GM18873 (cell line): ENCODE results near the gene FAM210A.

ENCODE experiments used
- ATAC-seq: cut with Tn5 transposase; IDR thresholded peaks from one replicate; pipeline ENCODE4 v1.9.1; 2021; ENCODE audit warnings: mild to moderate bottlenecking, moderate library complexity, moderate number of reproducible peaks; ENCODE audit not compliant: unreplicated experiment, low FRiP score

The FAM210A gene

GRCh38 chr18:13649397-13650390, 76.7 kb downstream of the FAM210A start:
- ATAC-seq: no peak

DNA sequence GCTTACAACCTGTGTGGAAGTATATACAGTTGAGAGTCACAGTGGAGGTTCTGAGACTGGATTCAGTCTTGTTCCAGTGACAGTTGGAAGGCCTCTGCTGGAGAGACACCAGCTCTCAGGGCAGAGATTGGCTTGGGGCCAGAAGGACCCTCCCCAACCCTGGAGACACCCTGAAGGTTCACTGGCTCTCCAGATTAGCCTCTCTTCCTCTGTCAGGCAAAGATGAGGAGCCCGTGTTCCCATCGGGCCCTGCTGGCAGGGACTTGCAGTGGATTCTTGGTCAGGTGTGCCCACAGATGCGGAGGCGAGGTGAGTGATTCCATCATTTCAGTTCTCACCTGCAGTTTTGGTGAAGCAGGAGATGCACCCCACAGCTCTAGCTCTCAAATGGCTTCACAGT, 78.6 kb downstream of the FAM210A start:
- no peak for ATAC-seq

DNA sequence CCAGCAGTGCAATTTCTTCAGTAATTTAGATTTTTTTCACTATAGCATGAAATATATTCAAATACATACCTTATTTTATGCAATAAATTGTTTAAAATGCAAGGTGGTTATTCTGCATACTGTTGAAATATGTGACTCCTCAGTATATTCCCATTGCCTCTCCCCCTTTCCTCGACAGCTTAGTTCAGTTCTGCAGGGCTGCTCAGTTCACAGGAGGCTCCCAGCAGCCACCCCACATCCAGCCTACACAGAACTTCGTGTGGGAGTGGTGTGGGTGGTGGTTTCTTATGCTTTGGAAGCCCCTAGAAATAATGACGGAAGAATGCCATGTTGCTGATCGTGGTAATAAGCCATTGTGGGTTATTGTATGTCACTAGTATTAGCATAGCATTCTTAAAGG, 79.7 kb downstream of the FAM210A start:
- no peak for ATAC-seq

- ATAC-seq: no peak
Observed at GRCh38 chr18:13645093-13645492, 81.3 kb downstream of the FAM210A start.

DNA sequence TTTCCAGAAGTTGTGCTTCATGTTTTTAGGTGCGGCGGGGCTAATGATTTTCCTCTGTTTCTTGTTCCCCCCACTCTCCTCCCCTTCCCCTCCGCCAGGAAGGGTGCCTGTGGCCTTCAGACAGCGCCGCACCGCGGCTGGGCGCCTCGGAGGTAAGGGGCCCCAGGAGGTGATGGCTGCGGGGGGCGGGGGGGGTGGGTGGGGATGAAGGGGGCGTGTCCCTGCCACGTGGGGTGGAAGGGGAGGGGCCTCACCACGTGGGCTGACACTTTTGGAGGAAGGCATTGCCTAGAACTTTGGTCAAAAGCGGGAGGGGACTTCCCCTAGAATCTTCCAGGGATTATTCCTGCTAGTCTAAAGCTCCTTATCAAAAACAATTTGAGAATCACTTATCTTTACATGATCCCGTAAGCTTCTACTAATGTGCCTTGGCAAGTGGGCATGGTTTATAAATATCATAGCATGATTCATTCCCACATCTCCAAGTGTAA, 83.1 kb downstream of the FAM210A start:
- no peak for ATAC-seq

GRCh38 chr18:13642440-13642827, 83.9 kb downstream of the FAM210A start:
- no peak for ATAC-seq

DNA sequence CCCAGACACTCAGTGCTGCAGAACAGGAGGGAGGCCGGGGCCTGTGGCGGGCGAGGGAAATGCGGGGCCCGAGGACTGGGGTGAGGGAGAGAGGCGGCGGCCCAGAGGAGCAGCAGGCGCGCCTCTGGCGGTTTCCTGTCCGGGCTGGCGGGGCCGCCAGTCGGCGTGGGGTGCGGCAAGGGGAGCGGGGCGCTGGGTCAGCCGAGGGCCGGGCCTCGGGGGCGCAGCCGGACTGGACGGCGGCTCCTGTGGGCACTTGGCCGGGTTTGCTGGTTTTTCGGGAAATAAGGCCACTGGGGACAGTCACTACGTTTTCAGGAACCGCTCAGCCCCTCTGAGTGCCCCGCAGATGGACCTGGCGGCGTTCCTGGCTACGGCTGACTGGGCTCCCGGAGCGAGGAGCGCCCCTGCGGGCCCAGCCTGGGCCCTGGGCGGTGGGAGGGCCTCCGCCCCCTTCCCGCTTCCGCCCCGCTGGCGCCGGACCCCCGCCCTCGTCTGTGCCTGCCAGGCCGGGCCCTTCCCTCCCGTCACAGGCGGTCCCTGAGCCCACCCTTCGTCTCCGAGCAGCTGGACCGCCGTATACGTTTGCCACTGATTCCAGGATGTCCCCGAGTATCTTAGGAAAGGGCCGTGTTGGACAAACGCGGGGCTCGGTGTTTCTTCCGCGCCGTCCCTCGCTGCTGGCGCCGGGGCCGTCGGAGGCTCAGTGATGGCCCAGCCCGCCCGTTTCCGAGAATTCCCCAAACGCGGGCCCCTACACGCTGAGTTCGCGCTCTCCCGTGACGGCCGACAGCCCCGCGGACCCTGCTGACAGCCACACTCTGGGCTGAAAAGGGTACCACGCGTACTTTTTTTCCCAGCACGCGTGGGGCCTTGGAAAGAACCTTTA, 84.6 kb downstream of the FAM210A start:
- ATAC-seq: no peak

GRCh38 chr18:13640266-13640860, 86.0 kb downstream of the FAM210A start:
- ATAC-seq: no peak

GRCh38 chr18:13638719-13639595, 87.4 kb downstream of the FAM210A start:
- ATAC-seq: no peak

- ATAC-seq: no peak
Observed at GRCh38 chr18:13635046-13635445, 91.3 kb downstream of the FAM210A start.

- ATAC-seq: no peak
Observed at GRCh38 chr18:13633700-13634099, 92.7 kb downstream of the FAM210A start.

DNA sequence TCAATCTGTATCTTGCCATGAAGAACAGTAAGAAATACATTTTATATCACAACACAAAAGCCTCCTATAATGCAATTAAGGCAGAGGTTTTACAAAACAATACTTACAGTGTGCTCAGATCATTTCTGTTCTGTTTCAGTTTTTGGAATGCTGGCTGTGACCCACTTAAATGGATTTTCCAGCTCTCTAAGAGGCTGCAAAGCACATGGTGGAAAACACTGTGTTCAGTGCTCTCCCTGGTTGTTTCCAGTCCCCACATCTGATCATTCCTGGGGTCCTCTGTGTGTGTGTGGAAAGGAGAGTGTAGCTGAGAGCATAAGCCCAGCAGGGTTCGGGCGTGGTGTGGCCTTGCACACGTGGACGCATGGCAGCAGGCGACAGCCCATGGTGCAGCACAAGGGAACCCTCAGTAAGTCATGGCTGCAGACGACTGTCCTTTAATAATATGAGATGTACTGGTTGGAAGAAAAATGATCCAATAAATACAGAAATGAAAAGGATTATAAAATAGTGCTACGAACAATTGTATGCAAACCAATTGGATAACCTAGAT, 95.6 kb downstream of the FAM210A start:
- ATAC-seq: no peak

DNA sequence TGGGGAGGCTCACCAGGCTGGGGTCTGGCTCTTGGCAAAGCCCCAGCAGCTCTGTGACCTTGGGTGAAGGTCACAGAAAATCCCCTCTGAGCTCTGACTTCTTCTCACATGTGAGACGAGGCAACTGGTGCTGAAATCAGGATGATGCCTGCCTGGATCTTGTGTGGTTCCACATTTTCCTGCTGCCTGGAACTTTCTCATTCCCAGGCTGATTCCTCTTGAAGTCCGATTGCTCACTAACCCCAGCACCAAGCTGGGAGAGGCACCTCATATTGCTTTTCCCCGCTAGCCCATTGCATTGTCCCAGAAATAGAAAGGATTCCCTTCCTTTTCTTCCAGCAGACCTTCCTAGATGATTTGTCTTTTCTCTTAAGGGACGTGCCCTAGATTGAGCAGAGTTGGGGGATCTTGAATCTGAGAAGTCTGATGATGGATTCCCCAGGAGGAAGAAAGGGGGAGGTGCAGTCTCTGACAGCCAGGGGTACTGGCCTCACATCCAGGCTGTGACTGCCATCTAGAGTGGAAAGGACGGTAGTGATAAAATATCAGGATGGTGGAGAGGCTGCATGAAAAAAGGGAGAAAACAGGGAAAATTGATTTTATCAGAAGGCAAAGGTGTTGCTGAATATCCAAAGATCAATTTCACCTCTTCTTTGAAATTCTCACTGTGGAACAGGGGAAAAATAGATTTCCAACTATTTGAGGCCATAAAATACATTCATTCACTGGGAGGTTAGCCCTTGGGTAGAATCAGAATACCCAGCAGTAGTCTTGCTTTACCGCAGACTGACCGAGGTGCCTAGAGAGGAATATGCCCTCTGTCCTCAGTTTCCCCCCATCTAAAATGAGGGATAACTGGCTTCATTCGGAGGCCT, 96.3 kb downstream of the FAM210A start:
- no peak for ATAC-seq

DNA sequence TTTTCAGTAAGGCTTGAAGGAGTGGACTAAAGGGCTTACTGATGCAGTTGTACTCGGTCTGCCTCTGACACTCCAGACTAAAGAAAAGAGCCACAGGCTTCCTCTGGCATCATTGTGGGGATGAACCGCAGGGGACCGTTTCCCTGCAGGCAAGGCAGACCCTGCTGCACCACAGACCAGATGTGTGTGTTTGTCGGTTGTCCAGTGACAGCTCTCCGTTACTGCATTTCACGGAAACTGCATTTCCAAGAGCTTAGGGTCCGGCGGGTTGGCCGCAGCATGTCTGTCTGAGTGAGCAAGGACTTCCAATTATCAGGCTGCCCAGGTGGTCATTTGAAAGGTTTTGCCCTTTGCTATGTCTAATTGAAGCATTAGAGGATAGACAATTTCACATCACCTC, 98.1 kb downstream of the FAM210A start:
- ATAC-seq: no peak

GRCh38 chr18:13627639-13628038, 98.7 kb downstream of the FAM210A start:
- ATAC-seq: no peak

GRCh38 chr18:13626544-13626908, 99.8 kb downstream of the FAM210A start:
- ATAC-seq: no peak

DNA sequence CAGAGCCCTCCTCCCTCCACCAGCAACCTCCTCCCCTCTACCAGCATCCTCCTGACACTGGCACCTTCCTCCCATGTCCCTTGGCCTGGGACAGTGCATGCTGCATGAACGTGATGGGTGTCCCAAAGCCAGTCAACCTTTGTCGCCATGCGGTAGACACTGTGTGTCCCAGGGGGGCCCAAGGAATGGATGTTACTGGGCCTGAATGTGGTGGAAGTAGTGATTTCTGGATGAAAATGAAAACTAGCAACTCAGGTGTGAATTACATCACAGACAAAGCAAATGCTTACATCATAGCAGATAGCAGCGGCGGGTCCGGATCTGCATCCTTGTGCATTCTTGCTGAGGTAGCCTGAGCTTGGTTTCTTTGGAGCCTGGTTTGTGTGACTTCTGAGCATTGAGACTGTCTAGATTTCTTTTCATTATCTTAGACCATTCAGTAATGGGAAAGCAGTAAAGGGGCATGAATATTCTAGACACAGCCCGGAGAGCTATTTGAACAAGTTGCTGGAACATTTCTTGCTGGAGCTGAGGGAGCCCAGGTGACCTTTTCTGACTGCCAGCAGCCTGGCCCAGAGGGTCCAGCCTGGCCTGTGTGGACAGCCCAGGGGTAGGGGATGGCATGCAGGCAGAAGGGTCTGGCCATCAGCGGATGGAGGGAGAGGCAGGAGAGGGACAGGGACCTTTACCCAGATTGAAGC, 100.4 kb downstream of the FAM210A start:
- no peak for ATAC-seq

GRCh38 chr18:13625355-13625754, 101.0 kb downstream of the FAM210A start:
- ATAC-seq: no peak
